ENCODE results near the gene BMP5.

DNA sequence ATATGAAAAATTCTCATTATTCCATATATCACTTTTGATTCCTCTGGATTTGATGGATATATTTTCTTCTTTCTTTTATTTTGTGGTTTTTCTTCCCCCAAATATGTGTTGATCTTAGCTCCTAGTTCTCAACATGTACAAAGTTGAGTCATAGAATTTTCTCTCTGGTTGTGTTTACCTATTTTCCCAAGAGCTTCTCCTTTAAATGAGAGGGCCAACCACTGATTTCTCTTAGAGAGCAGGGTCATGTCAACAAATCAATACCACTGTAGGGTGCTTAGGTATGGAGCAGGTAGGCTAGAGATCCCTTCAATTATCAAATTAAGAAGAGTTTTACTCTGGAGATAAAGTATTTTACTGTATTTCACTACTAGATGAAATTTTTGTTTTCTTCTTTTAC lies 145.7 kb downstream of the BMP5 start:
- no peak for TF ChIP-seq REST (IDR thresholded peaks at IDR 0.05; ENCODE audit: insufficient read depth in 1 of 2, low read depth in 2 of 2, low read length in 1 of 2)
- TF ChIP-seq, protein P1, sequence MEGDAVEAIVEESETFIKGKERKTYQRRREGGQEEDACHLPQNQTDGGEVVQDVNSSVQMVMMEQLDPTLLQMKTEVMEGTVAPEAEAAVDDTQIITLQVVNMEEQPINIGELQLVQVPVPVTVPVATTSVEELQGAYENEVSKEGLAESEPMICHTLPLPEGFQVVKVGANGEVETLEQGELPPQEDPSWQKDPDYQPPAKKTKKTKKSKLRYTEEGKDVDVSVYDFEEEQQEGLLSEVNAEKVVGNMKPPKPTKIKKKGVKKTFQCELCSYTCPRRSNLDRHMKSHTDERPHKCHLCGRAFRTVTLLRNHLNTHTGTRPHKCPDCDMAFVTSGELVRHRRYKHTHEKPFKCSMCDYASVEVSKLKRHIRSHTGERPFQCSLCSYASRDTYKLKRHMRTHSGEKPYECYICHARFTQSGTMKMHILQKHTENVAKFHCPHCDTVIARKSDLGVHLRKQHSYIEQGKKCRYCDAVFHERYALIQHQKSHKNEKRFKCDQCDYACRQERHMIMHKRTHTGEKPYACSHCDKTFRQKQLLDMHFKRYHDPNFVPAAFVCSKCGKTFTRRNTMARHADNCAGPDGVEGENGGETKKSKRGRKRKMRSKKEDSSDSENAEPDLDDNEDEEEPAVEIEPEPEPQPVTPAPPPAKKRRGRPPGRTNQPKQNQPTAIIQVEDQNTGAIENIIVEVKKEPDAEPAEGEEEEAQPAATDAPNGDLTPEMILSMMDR (IDR thresholded peaks at IDR 0.05): no peak
